ENCODE data around the gene RBM39.
"Not testable (repeated sequence)": the region's sequence is repeated elsewhere in the genome, so short reads cannot be mapped to it uniquely, and the experiment has no call there.

DNA sequence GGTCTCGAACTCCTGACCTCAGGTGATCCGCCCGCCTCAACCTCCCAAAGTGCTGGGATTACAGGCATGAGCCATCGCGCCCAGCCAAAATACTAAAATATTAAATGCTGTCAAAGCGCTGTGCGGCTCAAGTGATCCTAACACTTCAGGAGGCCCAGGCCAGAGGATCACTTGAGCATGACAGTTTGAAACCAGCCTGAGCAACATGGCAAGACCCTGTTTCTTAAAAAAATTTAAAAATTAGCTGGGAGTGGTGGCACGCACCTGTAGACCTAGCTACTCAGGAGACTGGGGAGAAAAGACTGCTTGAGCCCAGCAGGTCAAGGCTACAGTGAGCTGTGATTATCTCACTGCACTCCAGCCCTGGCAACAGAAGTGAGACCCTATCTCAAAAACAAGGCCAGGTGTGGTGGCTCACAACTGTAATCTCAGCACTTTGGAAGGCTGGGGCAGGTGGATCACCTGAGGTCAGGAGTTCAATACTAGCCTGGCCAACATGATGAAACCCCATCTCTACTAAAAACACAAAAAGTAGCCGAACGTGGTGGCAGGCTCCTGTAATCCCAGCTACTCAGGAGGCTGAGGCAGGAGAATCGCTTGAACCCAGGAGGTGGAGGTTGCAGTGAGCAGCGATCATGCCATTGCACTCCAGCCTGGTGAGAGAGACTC, 18.3 kb downstream of the RBM39 start:
- not testable (repeated sequence) for TF ChIP-seq POLR2A (IDR thresholded peaks at IDR 0.05; ENCODE audit: low read length); GATA1 (IDR thresholded peaks at IDR 0.05; ENCODE audit: low read depth, low read length)
